ENCODE measurements around the gene CAPN15.

Gene CAPN15

GRCh38 chr16:590815-591200 is 63.3 kb downstream of the CAPN15 start:
- TF ChIP-seq CEBPB (IDR thresholded peaks at IDR 0.05) (no peak), CREB1 (IDR thresholded peaks at IDR 0.05; ENCODE audit: low read depth) (no peak), YY1 (IDR thresholded peaks at IDR 0.05; ENCODE audit: low read depth) (no peak), FOXM1 (IDR thresholded peaks at IDR 0.05; ENCODE audit: borderline replicate concordance, low read depth) (no peak), TAF1 (IDR thresholded peaks at IDR 0.05; ENCODE audit: low read depth) (no peak), ZBTB7A (IDR thresholded peaks at IDR 0.05; ENCODE audit: low read depth) (no peak), NFIC (IDR thresholded peaks at IDR 0.05) (no peak), TCF12 (IDR thresholded peaks at IDR 0.05; ENCODE audit: low read depth) (no peak), RAD21 (IDR thresholded peaks at IDR 0.05; ENCODE audit: low read depth) (no peak), EP300 (IDR thresholded peaks at IDR 0.05; ENCODE audit: borderline replicate concordance) (no peak), EGR1 (IDR thresholded peaks at IDR 0.05) (no peak), USF1 (IDR thresholded peaks at IDR 0.05) (no peak), MAX (IDR thresholded peaks at IDR 0.05) (no peak), REST (IDR thresholded peaks at IDR 0.05; ENCODE audit: low read depth) (no peak)

- TF ChIP-seq EP300 (IDR thresholded peaks at IDR 0.05; ENCODE audit: borderline replicate concordance) (no peak), MAX (IDR thresholded peaks at IDR 0.05) (no peak), FOXM1 (IDR thresholded peaks at IDR 0.05; ENCODE audit: borderline replicate concordance, low read depth) (no peak), ZBTB7A (IDR thresholded peaks at IDR 0.05; ENCODE audit: low read depth) (no peak), USF1 (IDR thresholded peaks at IDR 0.05) (no peak), TAF1 (IDR thresholded peaks at IDR 0.05; ENCODE audit: low read depth) (no peak)
These were observed 63.7 kb downstream of the CAPN15 start for GRCh38 chr16:591231-591630.

- no peak for TF ChIP-seq EGR1 (IDR thresholded peaks at IDR 0.05)
- no peak for TF ChIP-seq TAF1 (IDR thresholded peaks at IDR 0.05; ENCODE audit: low read depth)
- no peak for TF ChIP-seq TCF12 (IDR thresholded peaks at IDR 0.05; ENCODE audit: low read depth)
These were observed 64.5 kb downstream of the CAPN15 start for GRCh38 chr16:591892-592517.

GRCh38 chr16:592518-593306 is 65.2 kb downstream of the CAPN15 start:
- TF ChIP-seq FOXM1 (IDR thresholded peaks at IDR 0.05; ENCODE audit: borderline replicate concordance, low read depth) (no peak), CEBPB (IDR thresholded peaks at IDR 0.05) (peak; percentile 74), ZBTB7A (IDR thresholded peaks at IDR 0.05; ENCODE audit: low read depth) (no peak), YY1 (IDR thresholded peaks at IDR 0.05; ENCODE audit: low read depth) (no peak), TAF1 (IDR thresholded peaks at IDR 0.05; ENCODE audit: low read depth) (no peak), MAX (IDR thresholded peaks at IDR 0.05) (peak; percentile 93), USF1 (IDR thresholded peaks at IDR 0.05) (peak; percentile 67), REST (IDR thresholded peaks at IDR 0.05; ENCODE audit: low read depth) (no peak), TCF12 (IDR thresholded peaks at IDR 0.05; ENCODE audit: low read depth) (no peak), NFIC (IDR thresholded peaks at IDR 0.05) (no peak; the same call in 1 of the 2 replicates)

- TF ChIP-seq TEAD4 (IDR thresholded peaks at IDR 0.05) (peak; percentile 58), USF1 (IDR thresholded peaks at IDR 0.05) (no peak), CREB1 (IDR thresholded peaks at IDR 0.05; ENCODE audit: low read depth) (no peak), EGR1 (IDR thresholded peaks at IDR 0.05) (no peak), REST (IDR thresholded peaks at IDR 0.05; ENCODE audit: low read depth) (no peak), NFIC (IDR thresholded peaks at IDR 0.05) (no peak), TAF1 (IDR thresholded peaks at IDR 0.05; ENCODE audit: low read depth) (no peak), CEBPB (IDR thresholded peaks at IDR 0.05) (no peak; the same call in 1 of the 2 replicates), MAX (IDR thresholded peaks at IDR 0.05) (peak; percentile 69), EP300 (IDR thresholded peaks at IDR 0.05; ENCODE audit: borderline replicate concordance) (peak; percentile 74), FOXM1 (IDR thresholded peaks at IDR 0.05; ENCODE audit: borderline replicate concordance, low read depth) (no peak), ZBTB7A (IDR thresholded peaks at IDR 0.05; ENCODE audit: low read depth) (no peak), YY1 (IDR thresholded peaks at IDR 0.05; ENCODE audit: low read depth) (0 out of 2 replicates have a peak, but pooled peaks have one; percentile 12), RAD21 (IDR thresholded peaks at IDR 0.05; ENCODE audit: low read depth) (peak; percentile 18; the same call in 1 of the 2 replicates), TCF12 (IDR thresholded peaks at IDR 0.05; ENCODE audit: low read depth) (peak; percentile 90)
These were observed 65.9 kb downstream of the CAPN15 start for GRCh38 chr16:593406-593805.

Data from Ishikawa (cell line).